ENCODE measurements around the gene CDRT15L2. TPM values are rescaled to one million over a fixed set of nuclear protein-coding genes. Genes with fewer than 3 reads are reported as not detected.
A peak's percentile ranks its signal among the peaks of the same experiment; 100 is the strongest.
"Not testable (repeated sequence)": the region's sequence is repeated elsewhere in the genome, so short reads cannot be mapped to it uniquely, and the experiment has no call there.

CDRT15L2 gene
- not detected for total RNA-seq

DNA sequence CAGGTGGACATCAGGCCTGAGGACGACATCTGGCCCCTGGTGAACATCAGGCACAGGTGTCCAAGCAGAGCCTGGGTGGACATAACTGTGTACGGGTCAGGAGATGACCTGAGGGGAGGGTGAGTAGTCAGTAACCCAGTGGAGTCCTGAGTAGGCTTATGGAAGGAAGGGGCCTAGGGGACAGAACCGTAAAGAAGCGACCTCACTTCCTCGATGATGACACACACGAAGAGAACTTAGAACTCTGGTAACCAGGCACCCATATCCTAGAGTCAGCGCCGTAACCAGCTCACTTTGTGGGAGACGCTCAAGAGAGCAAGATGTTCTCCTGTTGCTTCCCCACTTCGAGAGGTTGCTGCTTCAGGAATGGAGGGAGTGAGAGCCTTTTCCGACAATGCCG is at the start of gene CDRT15L2:
TSS of gene CDRT15L2 (plus strand) at position 301 of the 400 bp plus-strand sequence. CDS start at position 321, 20 bp downstream.
- H3K4me1 Mint-ChIP-seq (ENCODE audit: low read depth); H3K9me3 Mint-ChIP-seq (ENCODE audit: insufficient read depth); H3K36me3 Mint-ChIP-seq (ENCODE audit: low read depth); H3K4me3 Mint-ChIP-seq; DNase-seq; ATAC-seq; H3K27me3 Mint-ChIP-seq (ENCODE audit: low read depth); CTCF ChIA-PET; H3K27ac Mint-ChIP-seq; POLR2A ChIA-PET: not testable (repeated sequence)

DNA sequence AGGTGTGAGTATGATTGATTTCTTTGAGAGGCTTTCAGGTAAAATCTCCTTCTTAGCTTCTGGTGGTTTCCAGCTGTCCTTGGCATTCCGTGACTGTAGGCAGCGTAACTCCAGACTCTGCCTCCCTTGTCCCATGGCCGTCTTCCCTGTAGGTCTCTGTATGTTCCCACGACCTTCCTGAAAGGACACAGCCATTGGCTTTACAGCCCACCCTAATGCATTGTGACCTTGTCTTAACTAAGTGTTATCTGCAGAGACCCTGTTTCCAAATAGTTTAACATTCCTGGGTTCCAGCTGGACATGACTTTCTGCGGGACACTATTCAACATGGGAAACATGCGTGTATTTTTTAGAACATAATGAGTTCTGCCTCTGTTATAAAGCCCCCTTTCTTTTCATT is 49.4 kb upstream of the CDRT15L2 start:
- H3K36me3 Mint-ChIP-seq (ENCODE audit: low read depth); H3K27me3 Mint-ChIP-seq (ENCODE audit: low read depth); ATAC-seq; H3K27ac Mint-ChIP-seq; DNase-seq; CTCF ChIA-PET; H3K9me3 Mint-ChIP-seq (ENCODE audit: insufficient read depth); POLR2A ChIA-PET; H3K4me3 Mint-ChIP-seq: not testable (repeated sequence)
- peaks cover 11% of the 10 kb centered on the region for H3K4me1 Mint-ChIP-seq (ENCODE audit: low read depth)

DNA sequence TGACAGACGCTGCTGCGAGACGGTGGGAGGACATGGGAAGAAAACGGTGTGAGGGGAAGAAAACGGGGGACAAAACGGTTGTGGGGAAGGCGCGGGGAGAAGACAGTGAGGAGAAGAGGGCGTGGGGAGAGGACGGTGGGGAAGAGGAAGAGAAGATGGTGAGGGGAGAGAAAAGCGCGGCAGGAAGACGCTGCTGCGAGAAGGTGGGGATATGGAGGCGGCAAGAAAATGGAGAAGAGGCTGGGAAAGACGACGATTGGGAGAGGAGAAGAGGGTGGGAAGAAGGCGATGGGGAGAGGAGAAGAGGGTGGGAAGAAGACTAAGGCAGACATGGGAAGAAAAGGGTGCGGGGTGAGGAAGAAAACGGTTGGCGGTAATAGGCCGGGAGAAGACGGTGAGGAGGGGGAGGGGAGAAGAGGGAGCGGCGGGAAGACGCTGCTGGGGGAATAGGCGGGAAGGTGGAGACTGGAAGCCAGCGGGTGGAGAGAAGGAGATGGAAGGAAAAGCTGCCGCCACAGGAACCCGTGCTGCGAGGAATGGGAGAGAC is 46.9 kb upstream of the CDRT15L2 start:
- H3K27me3 Mint-ChIP-seq (ENCODE audit: low read depth); DNase-seq; H3K36me3 Mint-ChIP-seq (ENCODE audit: low read depth); H3K9me3 Mint-ChIP-seq (ENCODE audit: insufficient read depth); CTCF ChIA-PET; H3K27ac Mint-ChIP-seq; POLR2A ChIA-PET; ATAC-seq: not testable (repeated sequence)
- Mint-ChIP-seq H3K4me3 (peak overlapping the region; percentile 60), H3K4me1 (ENCODE audit: low read depth) (peaks cover 12% of the 10 kb centered on the region)

DNA sequence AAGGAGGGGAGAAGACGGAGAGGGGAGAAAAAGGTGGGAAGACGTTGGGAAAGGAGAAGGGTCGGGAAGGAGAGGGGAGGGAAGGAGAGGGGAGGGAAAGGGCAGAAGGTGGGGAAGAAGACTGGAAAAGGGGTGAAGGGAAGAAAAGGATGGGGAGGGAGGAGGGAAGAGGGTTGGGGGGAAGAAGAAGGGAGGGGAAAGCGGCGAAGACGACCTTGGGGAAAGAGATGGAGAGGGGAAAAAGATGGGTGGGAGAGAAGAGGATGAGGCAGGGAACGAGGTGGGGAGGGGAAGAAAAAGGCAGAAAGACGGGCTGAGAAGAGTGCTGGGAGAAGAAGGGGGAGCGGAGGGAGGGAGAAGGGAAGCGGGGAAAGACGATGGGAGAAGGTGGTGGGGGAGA is 46.3 kb upstream of the CDRT15L2 start:
- CTCF ChIA-PET; H3K36me3 Mint-ChIP-seq (ENCODE audit: low read depth); H3K27ac Mint-ChIP-seq; DNase-seq; ATAC-seq; H3K27me3 Mint-ChIP-seq (ENCODE audit: low read depth); H3K9me3 Mint-ChIP-seq (ENCODE audit: insufficient read depth); POLR2A ChIA-PET: not testable (repeated sequence)
- peaks cover 12% of the 10 kb centered on the region for H3K4me1 Mint-ChIP-seq (ENCODE audit: low read depth)
- H3K4me3 Mint-ChIP-seq = peak overlapping the region; percentile 60

DNA sequence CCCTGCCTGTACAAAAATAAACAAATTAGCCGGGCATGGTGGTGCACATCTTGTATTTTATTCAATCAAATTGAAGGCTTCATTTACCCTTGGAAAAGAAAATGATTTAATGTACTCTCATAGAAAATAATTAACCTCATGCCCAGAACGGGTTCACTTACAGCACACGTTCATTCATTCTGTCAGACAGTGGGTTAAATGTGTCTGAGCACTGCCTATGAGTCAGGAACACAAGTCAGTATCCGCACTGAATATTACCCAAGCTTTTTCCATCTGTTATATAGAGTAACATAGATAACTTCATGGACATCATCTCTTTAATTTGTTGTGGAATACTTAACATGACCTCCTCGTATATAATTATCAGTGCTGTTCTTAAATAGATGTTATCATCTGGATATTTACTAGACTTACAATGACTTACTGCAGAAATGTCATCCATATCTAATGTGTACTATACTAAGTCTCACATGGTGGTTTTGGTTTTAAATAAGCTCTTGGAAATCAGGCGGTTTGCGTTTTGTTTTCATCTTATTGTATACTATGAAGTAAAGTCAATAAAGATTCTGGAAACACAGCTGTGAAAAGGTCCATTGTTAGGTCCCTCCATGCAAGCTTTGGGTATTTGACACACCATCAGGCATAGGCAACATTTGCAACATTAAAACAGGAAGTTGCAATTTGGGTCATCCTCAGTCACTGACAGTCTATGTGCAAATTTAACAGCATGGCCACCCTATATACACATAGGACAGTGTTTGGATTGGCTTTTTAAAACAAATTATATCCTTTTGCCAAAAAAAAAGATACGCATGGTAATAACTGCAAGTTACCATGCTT is 44.6 kb upstream of the CDRT15L2 start:
- H3K4me1 Mint-ChIP-seq (ENCODE audit: low read depth) = peaks cover 12% of the 10 kb centered on the region
- H3K9me3 Mint-ChIP-seq (ENCODE audit: insufficient read depth); CTCF ChIA-PET; DNase-seq; H3K27me3 Mint-ChIP-seq (ENCODE audit: low read depth); H3K27ac Mint-ChIP-seq; H3K36me3 Mint-ChIP-seq (ENCODE audit: low read depth); ATAC-seq; H3K4me3 Mint-ChIP-seq; POLR2A ChIA-PET: not testable (repeated sequence)

DNA sequence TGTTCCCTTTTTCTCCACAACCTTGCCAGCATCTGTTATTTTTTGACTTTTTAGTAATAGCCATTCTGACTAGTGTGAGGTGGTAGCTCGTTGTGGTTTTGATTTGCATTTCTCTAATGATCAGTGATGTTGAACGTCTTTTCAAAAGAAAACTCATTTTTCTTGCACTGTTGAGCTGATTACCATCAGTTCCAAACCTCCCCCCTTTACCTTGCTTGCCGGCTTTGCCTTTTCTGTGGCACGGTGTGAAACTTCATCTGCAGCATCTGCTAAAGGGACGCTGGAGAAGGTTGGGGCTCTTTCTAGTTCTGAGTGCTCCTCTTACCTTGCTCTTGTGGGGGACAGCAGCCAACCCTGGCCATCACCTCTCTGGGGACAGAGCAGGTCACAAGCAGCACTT is 39.1 kb upstream of the CDRT15L2 start:
- not testable (repeated sequence) for H3K27ac Mint-ChIP-seq

DNA sequence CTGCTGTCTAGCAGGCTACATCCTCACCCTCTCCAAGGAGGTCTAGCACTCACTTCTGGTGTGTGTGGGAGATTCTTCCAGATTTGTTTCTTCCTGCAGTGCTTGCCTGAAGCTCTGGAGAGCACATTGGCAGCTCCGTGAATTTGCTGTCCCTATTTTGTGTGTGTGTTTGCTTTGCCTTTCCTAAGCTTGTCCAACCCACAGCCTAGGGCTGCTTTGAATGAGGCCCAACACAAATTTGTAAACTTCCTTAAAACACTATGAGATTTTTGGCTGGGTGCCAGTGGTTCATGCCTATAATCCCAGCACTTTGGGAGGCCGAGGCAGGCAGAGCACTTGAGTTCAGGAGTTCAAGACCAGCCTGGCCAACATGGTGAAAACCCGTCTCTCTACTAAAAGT is 38.7 kb upstream of the CDRT15L2 start:
- POLR2A ChIA-PET; H3K4me1 Mint-ChIP-seq (ENCODE audit: low read depth); H3K4me3 Mint-ChIP-seq; ATAC-seq; H3K27ac Mint-ChIP-seq; H3K9me3 Mint-ChIP-seq (ENCODE audit: insufficient read depth); H3K27me3 Mint-ChIP-seq (ENCODE audit: low read depth); H3K36me3 Mint-ChIP-seq (ENCODE audit: low read depth); DNase-seq; CTCF ChIA-PET: not testable (repeated sequence)

More for the DNA sequence above, 39.1 kb upstream of the CDRT15L2 start:
- H3K4me1 Mint-ChIP-seq (ENCODE audit: low read depth); POLR2A ChIA-PET; DNase-seq; H3K9me3 Mint-ChIP-seq (ENCODE audit: insufficient read depth); H3K4me3 Mint-ChIP-seq; CTCF ChIA-PET; ATAC-seq; H3K27me3 Mint-ChIP-seq (ENCODE audit: low read depth); H3K36me3 Mint-ChIP-seq (ENCODE audit: low read depth): not testable (repeated sequence)

DNA sequence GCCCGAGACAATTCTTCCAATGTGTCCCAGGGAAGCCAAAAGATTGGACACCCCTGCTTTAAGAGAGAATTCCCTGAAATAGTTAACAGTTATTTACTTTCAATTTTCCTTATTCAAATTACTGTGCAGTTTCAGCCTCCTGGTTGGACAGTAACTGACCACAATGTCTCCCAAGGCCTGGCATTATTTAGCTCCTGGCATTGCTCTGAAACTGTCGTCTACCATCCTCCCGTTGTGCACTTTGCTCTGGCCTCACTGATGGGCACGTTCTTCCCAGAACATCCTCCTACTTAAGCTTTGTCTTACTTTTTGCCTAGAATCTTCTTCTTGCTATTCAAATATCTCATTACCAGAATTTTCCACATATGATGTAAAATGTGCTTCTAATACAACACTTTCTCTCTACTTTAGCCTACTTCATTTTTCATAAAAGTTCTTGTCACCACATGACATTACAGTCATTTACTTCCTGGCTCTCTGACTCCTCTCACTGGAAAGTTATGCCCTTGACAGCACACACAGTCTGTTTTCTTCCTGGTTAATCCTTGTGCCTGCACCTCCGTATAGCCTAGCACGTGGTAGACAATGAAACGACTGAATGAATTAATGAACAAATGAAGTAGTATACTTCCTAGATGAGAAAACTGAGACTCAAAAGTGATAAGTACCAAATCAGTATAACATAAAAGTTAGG is 37.5 kb upstream of the CDRT15L2 start:
- ATAC-seq; POLR2A ChIA-PET; H3K27ac Mint-ChIP-seq; H3K36me3 Mint-ChIP-seq (ENCODE audit: low read depth); CTCF ChIA-PET; H3K4me3 Mint-ChIP-seq; DNase-seq; H3K9me3 Mint-ChIP-seq (ENCODE audit: insufficient read depth); H3K27me3 Mint-ChIP-seq (ENCODE audit: low read depth); H3K4me1 Mint-ChIP-seq (ENCODE audit: low read depth): not testable (repeated sequence)

DNA sequence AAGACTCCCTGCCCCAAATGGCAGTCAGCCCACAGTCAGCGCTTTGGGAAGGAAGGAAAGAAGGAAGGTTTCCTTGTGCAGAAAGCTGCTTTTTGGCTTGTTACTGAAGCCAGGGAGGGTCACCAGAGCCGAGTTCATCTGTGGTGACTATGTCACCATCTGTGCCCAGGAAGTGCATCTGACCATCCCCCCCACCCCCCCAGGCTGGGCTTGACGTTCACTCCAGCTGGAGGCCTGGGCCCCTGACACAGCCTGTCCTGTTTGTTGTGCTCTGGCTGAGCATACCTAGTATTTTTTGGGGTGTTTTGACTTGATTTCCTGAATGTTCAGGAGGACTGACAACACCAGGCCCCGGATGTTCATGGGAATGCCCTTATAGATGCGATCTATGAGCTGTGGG is 31.6 kb upstream of the CDRT15L2 start:
- H3K27me3 Mint-ChIP-seq (ENCODE audit: low read depth); H3K4me3 Mint-ChIP-seq; DNase-seq; H3K9me3 Mint-ChIP-seq (ENCODE audit: insufficient read depth); CTCF ChIA-PET; H3K36me3 Mint-ChIP-seq (ENCODE audit: low read depth); H3K27ac Mint-ChIP-seq; ATAC-seq; POLR2A ChIA-PET; H3K4me1 Mint-ChIP-seq (ENCODE audit: low read depth): not testable (repeated sequence)

DNA sequence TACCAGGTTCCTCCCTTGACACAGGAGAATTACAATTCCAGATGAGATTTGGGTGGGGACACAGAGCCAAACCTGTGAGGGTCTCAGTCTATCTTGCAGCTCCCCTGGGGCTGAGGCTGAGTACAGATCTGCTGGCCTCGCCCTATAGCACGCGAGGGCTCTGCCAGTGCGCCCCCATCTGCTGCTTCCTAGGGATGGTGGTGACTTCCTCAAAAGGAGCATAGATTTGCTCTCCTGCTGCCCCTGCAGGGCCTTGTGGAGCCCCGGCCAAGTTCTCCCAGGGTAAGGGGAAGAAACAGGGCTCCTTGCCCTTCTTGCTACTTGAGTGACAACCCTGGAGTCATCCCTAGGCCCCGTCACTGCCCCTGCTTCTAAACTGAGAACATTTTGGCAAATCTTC is 26.6 kb upstream of the CDRT15L2 start:
- CTCF ChIA-PET; H3K4me1 Mint-ChIP-seq (ENCODE audit: low read depth); H3K27ac Mint-ChIP-seq; DNase-seq; POLR2A ChIA-PET; H3K27me3 Mint-ChIP-seq (ENCODE audit: low read depth); H3K4me3 Mint-ChIP-seq; H3K36me3 Mint-ChIP-seq (ENCODE audit: low read depth); ATAC-seq; H3K9me3 Mint-ChIP-seq (ENCODE audit: insufficient read depth): not testable (repeated sequence)

DNA sequence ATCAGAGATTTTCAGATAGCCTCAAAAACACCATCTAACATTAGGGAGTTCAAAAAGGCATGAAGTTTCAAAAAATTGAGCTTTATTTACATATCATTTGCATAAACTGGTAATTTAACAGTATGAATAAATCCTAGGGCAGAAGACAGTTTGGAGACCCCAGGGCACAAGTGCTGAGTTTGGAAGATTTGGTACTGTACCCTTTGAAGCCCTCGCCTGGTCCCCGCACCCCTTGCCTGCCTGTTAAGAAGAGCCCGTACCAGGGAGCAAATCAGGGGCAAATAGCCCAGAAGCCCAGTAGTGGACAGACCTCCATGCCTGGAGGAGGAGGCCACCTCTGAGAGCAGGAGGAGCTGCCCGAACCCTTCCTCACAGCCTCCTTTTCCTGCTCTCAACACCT is 24.8 kb upstream of the CDRT15L2 start:
- H3K27ac Mint-ChIP-seq; DNase-seq; ATAC-seq; H3K9me3 Mint-ChIP-seq (ENCODE audit: insufficient read depth); H3K4me3 Mint-ChIP-seq; H3K36me3 Mint-ChIP-seq (ENCODE audit: low read depth); H3K4me1 Mint-ChIP-seq (ENCODE audit: low read depth); CTCF ChIA-PET; H3K27me3 Mint-ChIP-seq (ENCODE audit: low read depth); POLR2A ChIA-PET: not testable (repeated sequence)

DNA sequence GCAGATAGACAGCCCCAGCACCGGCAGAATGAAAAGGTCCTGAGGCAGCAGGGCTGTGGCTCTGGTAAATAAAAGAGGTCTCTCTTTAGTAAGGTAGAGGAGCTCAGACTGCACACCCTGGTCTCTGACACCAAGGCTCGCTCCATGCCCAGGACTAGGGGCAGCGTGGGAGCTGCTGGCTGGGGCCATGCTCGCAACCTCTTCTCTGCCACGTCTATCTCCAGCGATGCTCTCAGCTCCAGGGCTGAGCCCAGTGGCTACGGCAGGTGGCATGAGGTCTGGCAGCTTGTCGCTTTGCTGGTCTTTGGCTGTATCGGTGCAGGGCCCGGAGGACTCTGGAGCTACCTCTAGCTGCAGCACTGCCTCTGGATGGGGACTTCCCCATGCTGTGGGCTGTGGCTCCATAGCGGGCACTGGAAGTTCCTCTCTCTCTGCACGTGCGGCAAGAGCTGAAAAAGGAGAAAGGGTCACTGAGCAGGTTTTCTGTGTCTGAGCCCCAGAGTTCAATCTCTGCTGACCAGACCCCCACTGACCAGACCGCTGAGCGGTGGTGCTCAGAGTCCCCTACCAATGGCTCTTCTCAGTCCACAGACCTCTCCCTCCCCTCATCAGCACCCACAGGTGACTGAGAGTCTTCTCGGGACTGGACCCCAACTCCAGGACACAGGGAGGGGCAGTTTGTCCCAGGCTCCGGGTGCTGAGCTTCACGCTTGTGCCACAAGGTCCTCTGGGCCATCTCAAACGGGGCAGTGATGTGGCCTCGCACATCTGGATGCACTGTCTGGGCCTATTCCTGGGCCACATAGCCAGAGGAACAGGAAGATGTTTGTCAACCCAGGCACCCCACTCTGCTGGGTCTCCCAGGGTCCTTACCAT is 24.2 kb upstream of the CDRT15L2 start:
- ATAC-seq = peak; percentile 51
- H3K9me3 Mint-ChIP-seq (ENCODE audit: insufficient read depth); DNase-seq; H3K27ac Mint-ChIP-seq; POLR2A ChIA-PET; H3K4me3 Mint-ChIP-seq; CTCF ChIA-PET; H3K27me3 Mint-ChIP-seq (ENCODE audit: low read depth); H3K36me3 Mint-ChIP-seq (ENCODE audit: low read depth); H3K4me1 Mint-ChIP-seq (ENCODE audit: low read depth): not testable (repeated sequence)

All from activated CD8-positive, alpha-beta T cell treated with anti-CD3 and anti-CD28 coated beads, Interleukin-2, amount 10 ng/mL, durations not matched to agents 7 days and 5 days (primary cell).